Sigmoid colon (tissue), 4 donors: ENCODE data around the gene ETV3L.

Experiments
- CTCF ChIP-seq, 4 experiments: fragments of 450-650 bp in 3 of 4; fragments of 200-600 bp in 1 of 4; IDR thresholded peaks; one replicate each; pipeline ENCODE4 v1.5.1; 2016 to 2019; ENCODE audit warnings: antibody characterized with exemption in 4 of 4, mild to moderate bottlenecking in 3 of 4, moderate library complexity in 2 of 4
- EP300 ChIP-seq, 4 donors: sonication (generic); formaldehyde crosslinking; IDR thresholded peaks; one replicate each; pipeline ENCODE4 v1.6.1; 2017; ENCODE audit warnings: antibody characterized with exemption in 4 of 4
- POLR2A ChIP-seq, 2 donors: fragments of 450-650 bp; IDR thresholded peaks; one replicate each; pipeline ENCODE4 v1.6.1; 2016; ENCODE audit warnings: antibody characterized with exemption in 2 of 2, mild to moderate bottlenecking in 2 of 2, moderate library complexity in 2 of 2
- POLR2AphosphoS5 ChIP-seq, 4 donors: sonication (generic); formaldehyde crosslinking; IDR thresholded peaks; one replicate each; pipeline ENCODE4 v1.6.1; 2017; ENCODE audit warnings: antibody characterized with exemption in 4 of 4

GRCh38 chr1:157117527-157118057 is 18.0 kb upstream of the ETV3L start:
- no peak for TF ChIP-seq POLR2AphosphoS5 (IDR thresholded peaks at IDR 0.05)
- TF ChIP-seq POLR2A (IDR thresholded peaks at IDR 0.05), result no peak
- no peak for TF ChIP-seq CTCF (IDR thresholded peaks at IDR 0.05)
- TF ChIP-seq EP300 (IDR thresholded peaks at IDR 0.05), result no peak
